SK-N-SH (cell line): ENCODE data around the gene TMEM120B. TPM values are rescaled to one million over a fixed set of nuclear protein-coding genes. Genes with fewer than 3 reads are reported as not detected.

ENCODE experiments used
- CTCF ChIA-PET: fragments of 300-600, 350-600 bp; formaldehyde crosslinking; extraction: SDS; loops from one replicate; lab custom pipeline; 2021; lab: Yijun Ruan, JAX
- POLR2A ChIA-PET: fragments of 350-600 bp; sonication (Branson Sonifier 250); formaldehyde crosslinking; extraction: SDS; loops from one replicate; lab custom pipeline; 2020; ENCODE audit warnings: antibody characterized with exemption, inconsistent platforms; lab: Yijun Ruan, JAX
- DNase-seq: peaks from one replicate; pipeline ENCODE4 v3.0.0; 2012
- H2AFZ ChIP-seq: fragments of 200-600 bp; sonication (generic); 2 replicates; pipeline ENCODE4 v1.8.1; 2016; ENCODE audit warnings: antibody characterized with exemption, mild to moderate bottlenecking, low read depth
- H3F3A ChIP-seq: fragments of 200-600 bp; sonication (generic); replicated peaks from 2 replicates; pipeline ENCODE3; 2016; ENCODE audit warnings: antibody characterized with exemption, mild to moderate bottlenecking; ENCODE audit not compliant: insufficient read depth
- H3K27ac ChIP-seq, 2 experiments: fragments of 200-500 bp in 1 of 2; fragments of 200-600 bp in 1 of 2; sonication (Bioruptor generic) in 1 of 2; sonication (generic), shearing (Covaris generic) in 1 of 2; 2 replicates each; pipeline versions ENCODE4 v1.5.1 to v1.6.1; 2014 to 2016; ENCODE audit warnings: low read depth in 2 of 2, inconsistent platforms in 1 of 2, low read length in 1 of 2, mild to moderate bottlenecking in 1 of 2, mixed read lengths in 1 of 2
- H3K27me3 ChIP-seq: fragments of 200-600 bp; sonication (generic), shearing (Covaris generic); 2 replicates; pipeline ENCODE4 v1.6.1; 2016; ENCODE audit warnings: mixed run types; ENCODE audit not compliant: insufficient read depth
- H3K36me3 ChIP-seq, 2 experiments: fragments of 200-500 bp in 1 of 2; fragments of 200-600 bp in 1 of 2; sonication (Bioruptor generic) in 1 of 2; sonication (generic) in 1 of 2; replicated peaks in 1 of 2; 2 replicates each; pipeline versions ENCODE3 to v1.5.1; 2014 to 2016; ENCODE audit warnings: low read length in 1 of 2, mild to moderate bottlenecking in 1 of 2; ENCODE audit not compliant: insufficient read depth in 2 of 2, control insufficient read depth in 1 of 2
- H3K4me1 ChIP-seq, 2 experiments: fragments of 200-500 bp in 1 of 2; fragments of 200-600 bp in 1 of 2; sonication (Bioruptor generic) in 1 of 2; sonication (generic), shearing (Covaris generic) in 1 of 2; 2 replicates each; pipeline versions ENCODE4 v1.5.1 to v1.6.1; 2014 to 2016; ENCODE audit warnings: low read depth in 1 of 2, low read length in 1 of 2, mixed run types in 1 of 2; ENCODE audit not compliant: insufficient read depth in 2 of 2, control insufficient read depth in 1 of 2
- H3K4me2 ChIP-seq: fragments of 200-600 bp; sonication (generic), shearing (Covaris generic); 2 replicates; pipeline ENCODE4 v1.6.1; 2017; ENCODE audit warnings: mixed run types
- H3K4me3 ChIP-seq, 2 experiments: fragments of 200-500 bp in 1 of 2; fragments of 200-600 bp in 1 of 2; sonication (Bioruptor generic) in 1 of 2; sonication (generic), shearing (Covaris generic) in 1 of 2; 2 replicates each; pipeline versions ENCODE4 v1.5.1 to v1.8.1; 2014 to 2016; ENCODE audit warnings: low read depth in 2 of 2, inconsistent platforms in 1 of 2, low read length in 1 of 2, mild to moderate bottlenecking in 1 of 2, mixed read lengths in 1 of 2, moderate library complexity in 1 of 2
- H3K79me2 ChIP-seq: fragments of 200-600 bp; sonication (generic); 2 replicates; pipeline ENCODE4 v1.8.1; 2017; ENCODE audit warnings: mild to moderate bottlenecking; ENCODE audit not compliant: insufficient read depth
- H3K9ac ChIP-seq: fragments of 200-600 bp; sonication (generic); 2 replicates; pipeline ENCODE4 v1.6.1; 2017; ENCODE audit warnings: mixed run types
- H3K9me2 ChIP-seq: fragments of 200-600 bp; sonication (generic); 2 replicates; pipeline ENCODE4 v1.6.1; 2017; ENCODE audit warnings: mixed run types
- H3K9me3 ChIP-seq: fragments of 200-600 bp; sonication (generic); 2 replicates; pipeline ENCODE4 v1.6.1; 2017; ENCODE audit warnings: mixed run types, mild to moderate bottlenecking, moderate library complexity
- H4K20me1 ChIP-seq: fragments of 200-600 bp; sonication (generic); 2 replicates; pipeline ENCODE4 v1.6.1; 2017; ENCODE audit warnings: mild to moderate bottlenecking, mixed run types; ENCODE audit not compliant: insufficient read depth
- ELF1 ChIP-seq: IDR thresholded peaks from 2 replicates; pipeline ENCODE4 v1.4.0; 2012
- EP300 ChIP-seq, 2 experiments: IDR thresholded peaks; 2 replicates each; pipeline versions ENCODE4 v1.4.0 to v1.6.1; 2012; ENCODE audit warnings: borderline replicate concordance in 1 of 2, low read depth in 1 of 2, low read length in 1 of 2
- FOSL2 ChIP-seq: IDR thresholded peaks from 2 replicates; pipeline ENCODE4 v1.4.0; 2012; ENCODE audit warnings: low read depth, mild to moderate bottlenecking, moderate library complexity, borderline replicate concordance
- GATA2 ChIP-seq: sonication (generic); formaldehyde crosslinking; IDR thresholded peaks from 2 replicates; pipeline ENCODE4 v1.5.0; 2020; ENCODE audit warnings: mild to moderate bottlenecking, missing genetic modification reagents
- JUND ChIP-seq: IDR thresholded peaks from 2 replicates; pipeline ENCODE4 v1.4.0; 2012
- MAX ChIP-seq: IDR thresholded peaks from 2 replicates; pipeline ENCODE4 v1.4.0; 2012; ENCODE audit warnings: low read depth
- MXI1 ChIP-seq: IDR thresholded peaks from 2 replicates; pipeline ENCODE4 v1.6.1; 2012; ENCODE audit warnings: mild to moderate bottlenecking, low read depth, low read length, improper control_type of control experiment
- NRF1 ChIP-seq: IDR thresholded peaks from 2 replicates; pipeline ENCODE4 v1.6.1; 2012; ENCODE audit warnings: low read depth, mild to moderate bottlenecking, low read length
- PBX3 ChIP-seq: IDR thresholded peaks from 2 replicates; pipeline ENCODE4; 2012
- POLR2AphosphoS5 ChIP-seq: IDR thresholded peaks from 2 replicates; pipeline ENCODE4 v1.6.1; 2012; ENCODE audit warnings: low read depth, low read length
- REST ChIP-seq: IDR thresholded peaks from 2 replicates; pipeline ENCODE4 v1.6.1; 2012; ENCODE audit warnings: mild to moderate bottlenecking, low read depth, low read length, moderate library complexity
- SIN3A ChIP-seq: IDR thresholded peaks from 2 replicates; pipeline ENCODE4 v1.6.1; 2012; ENCODE audit warnings: low read depth, mild to moderate bottlenecking, low read length, moderate library complexity, borderline replicate concordance
- TCF12 ChIP-seq: IDR thresholded peaks from 2 replicates; pipeline ENCODE4 v1.4.0; 2012
- WGBS: methylation state at CpG from one replicate; pipeline ENCODE4 v1.1.6; 2017; ENCODE audit warnings: low lambda C conversion rate; 5-methylcytosine and 5-hydroxymethylcytosine counted together
- polyA plus RNA-seq, 3 experiments: library from polyadenylated mRNA; depleted of rRNA; stranded (reverse); fragments of >200 nt; gene quantifications; 2 replicates each; pipeline ENCODE4 v1.2.3, GENCODE V29; 2012

TMEM120B gene
- polyA plus RNA-seq, 1 of the 3 experiments (the other 2 are of a cell fraction), result 15.4 TPM

- H3K4me1 ChIP-seq, result peaks cover 17 to 33% of the 10 kb centered on the region in 2 experiments; a peak in 1 of 4 replicates
- H3K4me3 ChIP-seq, result no peak overlapping the region
- H3K9ac ChIP-seq, result no peak overlapping the region
- no peaks in the 10 kb centered on the region for H3K27me3 ChIP-seq
- H3F3A ChIP-seq, result peaks cover 11% of the 10 kb centered on the region
- ChIA-PET POLR2A (no interaction called here), CTCF (interaction anchor here (0.8 to 25.7 kb wide), 6 partner anchors 25 to 74 kb away, joined by 3 to 382 read pairs (median 6); partner anchors contain the start of genes RHOF and TMEM120B)
- no peaks in the 10 kb centered on the region for H3K9me3 ChIP-seq
- no peaks in the 10 kb centered on the region for H3K79me2 ChIP-seq
- TF ChIP-seq GATA2 (CRISPR knock-in tag) (no peak), EP300 (IDR thresholded peaks at IDR 0.05; ENCODE audit: borderline replicate concordance in 1 of 2, low read depth in 1 of 2, low read length in 1 of 2) (no peak), REST (no peak), PBX3 (no peak)
- no peak overlapping the region for H2AFZ ChIP-seq
- peaks cover 0 to 4% of the 10 kb centered on the region in 2 experiments for H3K36me3 ChIP-seq
- no peaks in the 10 kb centered on the region for H3K9me2 ChIP-seq
- no peaks in the 10 kb centered on the region for H4K20me1 ChIP-seq
- no peak for DNase-seq
- H3K27ac ChIP-seq, result no peak overlapping the region
- H3K4me2 ChIP-seq, result no peak overlapping the region
- 93% methylated on average over 9 of the region's 11 CpGs for WGBS
These were observed 57.3 kb downstream of the TMEM120B start for GRCh38 chr12:121769831-121770301.

- 97% methylated on average over 8 of the region's 9 CpGs for WGBS
- Histone ChIP-seq H3K79me2 (no peaks in the 10 kb centered on the region), H3K9me3 (no peaks in the 10 kb centered on the region), H3K4me1 (peaks cover 14 to 33% of the 10 kb centered on the region in 2 experiments; a peak in 1 of 4 replicates), H3F3A (peaks cover 11% of the 10 kb centered on the region), H3K4me3 (no peak overlapping the region), H3K27me3 (no peaks in the 10 kb centered on the region), H3K9me2 (no peaks in the 10 kb centered on the region), H3K9ac (no peak overlapping the region), H2AFZ (no peak overlapping the region), H3K36me3 (peaks cover 0 to 4% of the 10 kb centered on the region in 2 experiments), H3K4me2 (no peak overlapping the region), H4K20me1 (no peaks in the 10 kb centered on the region), H3K27ac (no peak overlapping the region)
- ChIA-PET CTCF (interaction anchor here (1.4 to 25.7 kb wide), 4 partner anchors 24 to 74 kb away, joined by 3 to 382 read pairs (median 6); partner anchors contain the start of gene RHOF), POLR2A (no interaction called here)
- TF ChIP-seq TCF12 (no peak), MXI1 (no peak), MAX (no peak), SIN3A (no peak), POLR2AphosphoS5 (no peak), JUND (no peak), FOSL2 (no peak), ELF1 (no peak), REST (no peak), NRF1 (no peak)
- DNase-seq, result no peak
These were observed 57.8 kb downstream of the TMEM120B start for GRCh38 chr12:121770388-121770787.
